ENCODE data around the gene MAML1. TPM values are rescaled to one million over a fixed set of nuclear protein-coding genes. Genes with fewer than 3 reads are reported as not detected.
A peak's percentile ranks its signal among the peaks of the same experiment; 100 is the strongest.
"Not testable (repeated sequence)": the region's sequence is repeated elsewhere in the genome, so short reads cannot be mapped to it uniquely, and the experiment has no call there.

Gene MAML1
- polyA plus RNA-seq, 6 donors from 2014 or later: 2.0 to 9.5 (median 3.4) TPM

DNA sequence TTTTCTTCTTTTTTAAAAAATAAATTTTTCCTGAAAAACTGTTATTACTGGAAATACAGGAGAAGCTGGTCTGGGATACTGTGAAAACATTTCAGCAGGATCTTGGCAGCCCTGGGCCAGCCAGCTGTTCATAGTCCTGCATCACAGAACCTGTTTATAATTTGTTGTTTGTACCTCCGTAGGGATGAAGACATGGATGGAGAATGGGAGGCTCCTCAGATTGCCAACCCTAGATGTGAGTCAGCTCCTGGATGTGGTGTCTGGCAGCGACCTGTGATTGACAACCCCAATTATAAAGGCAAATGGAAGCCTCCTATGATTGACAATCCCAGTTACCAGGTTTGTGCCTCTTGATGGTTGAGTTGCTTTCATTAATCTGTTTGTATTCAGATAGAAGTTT, 12.4 kb upstream of the MAML1 start:
- Mint-ChIP-seq H3K4me3 (no peak overlapping the region), H3K4me1 (peaks cover 0 to 5% (median 0%) of the 10 kb centered on the region in 3 donors), H3K9me3 (no peaks in the 10 kb centered on the region), H3K27ac (no peak overlapping the region), H3K27me3 (no peaks in the 10 kb centered on the region), H3K36me3 (peaks cover 22 to 28% of the 10 kb centered on the region in 2 donors)
- ATAC-seq (ENCODE audit: low read depth in 2 of 2): no peak
- DNase-seq: no peak

DNA sequence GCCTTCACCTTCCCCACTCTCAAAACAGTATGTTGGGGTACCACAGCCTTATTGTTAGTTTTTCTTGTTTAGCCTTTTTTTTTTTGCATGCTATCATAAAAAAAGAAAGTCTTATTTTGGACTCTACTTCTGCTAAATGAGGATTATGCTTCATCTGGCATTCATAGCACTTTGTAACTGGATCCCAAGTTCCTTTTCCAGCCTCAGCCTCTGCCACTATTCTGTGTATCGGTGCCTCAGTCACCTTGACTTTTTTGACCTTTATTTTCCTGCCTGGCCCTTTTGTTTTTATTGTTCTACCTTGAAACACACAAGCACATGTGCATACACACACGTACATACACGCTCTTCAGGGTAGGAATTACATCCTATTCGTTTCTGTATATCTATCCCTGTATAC, 8.5 kb upstream of the MAML1 start:
- Mint-ChIP-seq H3K27ac (peak overlapping the region in 2 of 6 donors; percentile 3 to 80), H3K36me3 (peaks cover 35 to 36% of the 10 kb centered on the region in 2 donors), H3K27me3 (no peaks in the 10 kb centered on the region), H3K4me1 (no peaks in the 10 kb centered on the region), H3K9me3 (no peaks in the 10 kb centered on the region), H3K4me3 (no peak overlapping the region)
- ATAC-seq (ENCODE audit: low read depth in 2 of 2): no peak
- no peak for DNase-seq

DNA sequence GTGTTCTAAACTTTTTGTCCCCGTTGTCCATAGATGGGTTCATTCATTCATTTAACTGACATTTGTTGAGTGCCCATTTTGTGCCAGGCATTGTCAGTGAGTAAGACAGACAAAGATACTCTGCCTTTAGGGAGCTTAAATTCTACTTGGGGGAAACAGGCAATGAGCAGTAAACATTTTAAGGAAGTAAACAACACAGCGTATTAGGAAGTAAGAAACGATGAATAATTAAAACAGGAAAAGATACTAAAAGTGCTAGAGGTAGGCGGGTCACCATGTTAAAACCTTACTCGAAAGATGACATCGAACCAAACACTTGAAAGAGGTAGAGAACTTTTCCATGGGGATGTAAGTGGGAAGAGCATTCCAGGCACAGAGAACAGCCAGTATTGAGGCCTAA, 5.5 kb upstream of the MAML1 start:
- no peaks in the 10 kb centered on the region for H3K27me3 Mint-ChIP-seq
- peak overlapping the region in 4 of 6 donors; percentile 36 to 93 (median 62) for H3K27ac Mint-ChIP-seq
- DNase-seq (no peak), ATAC-seq (ENCODE audit: low read depth in 2 of 2) (no peak)
- no peak overlapping the region for H3K4me3 Mint-ChIP-seq
- peaks cover 0 to 7% (median 0%) of the 10 kb centered on the region in 3 donors for H3K4me1 Mint-ChIP-seq
- peaks cover 34 to 35% of the 10 kb centered on the region in 2 donors for H3K36me3 Mint-ChIP-seq
- H3K9me3 Mint-ChIP-seq: no peaks in the 10 kb centered on the region

DNA sequence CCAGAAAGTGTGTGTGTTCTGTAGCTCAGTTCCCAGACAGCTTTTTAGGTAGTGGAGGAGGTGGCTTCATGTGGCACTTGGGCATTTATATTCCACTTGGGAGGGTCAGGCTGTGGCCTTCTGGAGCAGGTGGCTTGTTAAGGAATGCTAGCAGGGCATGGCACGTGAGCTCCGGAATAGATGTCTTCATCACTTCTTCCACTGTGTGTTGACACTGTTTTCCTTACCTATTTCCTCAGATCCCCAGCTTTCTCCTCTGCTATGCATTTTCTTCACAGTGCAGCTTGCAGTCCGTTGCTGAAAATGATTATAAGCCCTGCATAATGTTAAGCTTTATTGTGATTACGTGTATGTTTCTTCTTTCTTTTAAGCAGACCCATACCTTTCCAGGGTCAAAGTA, 3.3 kb upstream of the MAML1 start:
- Mint-ChIP-seq H3K36me3 (peaks cover 17 to 20% of the 10 kb centered on the region in 2 donors), H3K4me3 (no peak overlapping the region), H3K27ac (peak overlapping the region in 3 of 6 donors; percentile 7 to 63 (median 62)), H3K4me1 (peaks cover 5 to 22% (median 11%) of the 10 kb centered on the region in 3 donors), H3K27me3 (no peaks in the 10 kb centered on the region), H3K9me3 (no peaks in the 10 kb centered on the region)
- DNase-seq (no peak), ATAC-seq (ENCODE audit: low read depth in 2 of 2) (no peak)

DNA sequence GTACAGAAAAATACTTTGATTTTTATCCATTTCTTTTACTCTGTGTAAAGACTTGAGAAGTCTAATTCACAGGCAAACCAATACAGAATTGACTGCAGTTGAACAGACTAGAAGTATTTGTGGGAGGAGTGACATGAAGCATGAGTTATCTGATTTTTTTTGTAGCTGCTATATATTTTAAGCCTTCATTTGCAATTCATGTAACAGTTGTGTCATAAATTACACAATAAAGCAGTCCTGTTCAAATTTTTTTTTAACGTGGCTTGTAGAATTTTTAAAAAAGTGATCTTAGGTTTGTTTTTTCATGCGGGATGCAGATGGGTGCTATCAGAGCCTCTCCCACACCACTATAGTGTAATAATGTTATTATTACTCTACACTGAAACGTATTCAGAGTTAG, 2.9 kb upstream of the MAML1 start:
- DNase-seq: no peak
- H3K27me3 Mint-ChIP-seq: no peaks in the 10 kb centered on the region
- no peak for ATAC-seq (ENCODE audit: low read depth in 2 of 2)
- H3K36me3 Mint-ChIP-seq: peaks cover 16 to 17% of the 10 kb centered on the region in 2 donors
- peak overlapping the region in 1 of 8 donors; percentile 35 for H3K4me3 Mint-ChIP-seq
- H3K4me1 Mint-ChIP-seq: peaks cover 10 to 27% (median 15%) of the 10 kb centered on the region in 3 donors
- no peaks in the 10 kb centered on the region for H3K9me3 Mint-ChIP-seq
- H3K27ac Mint-ChIP-seq: peak overlapping the region in 3 of 6 donors; percentile 7 to 65 (median 62)

DNA sequence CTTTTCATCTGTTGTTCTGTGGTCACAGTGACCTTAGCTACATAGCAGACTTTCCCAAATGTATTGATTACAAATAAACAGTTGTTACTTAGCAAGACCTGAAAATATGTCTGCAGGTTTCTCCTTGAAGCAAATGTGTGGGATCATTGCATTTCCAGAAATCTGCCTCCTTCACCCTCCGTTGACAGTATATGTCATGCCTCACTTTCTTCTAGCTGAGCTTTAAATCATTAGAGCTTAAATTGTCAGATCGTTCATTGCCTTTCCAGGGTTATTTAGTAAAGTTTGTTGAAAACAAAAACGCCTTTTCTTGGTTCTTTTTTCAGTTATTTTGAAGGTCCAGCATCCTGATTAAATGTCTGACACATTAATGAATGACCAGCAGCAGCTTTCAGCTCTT, 2.3 kb upstream of the MAML1 start:
- Mint-ChIP-seq H3K4me1 (peaks cover 10 to 29% (median 17%) of the 10 kb centered on the region in 3 donors), H3K36me3 (peaks cover 14 to 17% of the 10 kb centered on the region in 2 donors), H3K27ac (peak overlapping the region in 1 of 6 donors; percentile 17), H3K4me3 (peak overlapping the region in 1 of 8 donors; percentile 35), H3K27me3 (no peaks in the 10 kb centered on the region), H3K9me3 (no peaks in the 10 kb centered on the region)
- DNase-seq (no peak), ATAC-seq (ENCODE audit: low read depth in 2 of 2) (no peak)

DNA sequence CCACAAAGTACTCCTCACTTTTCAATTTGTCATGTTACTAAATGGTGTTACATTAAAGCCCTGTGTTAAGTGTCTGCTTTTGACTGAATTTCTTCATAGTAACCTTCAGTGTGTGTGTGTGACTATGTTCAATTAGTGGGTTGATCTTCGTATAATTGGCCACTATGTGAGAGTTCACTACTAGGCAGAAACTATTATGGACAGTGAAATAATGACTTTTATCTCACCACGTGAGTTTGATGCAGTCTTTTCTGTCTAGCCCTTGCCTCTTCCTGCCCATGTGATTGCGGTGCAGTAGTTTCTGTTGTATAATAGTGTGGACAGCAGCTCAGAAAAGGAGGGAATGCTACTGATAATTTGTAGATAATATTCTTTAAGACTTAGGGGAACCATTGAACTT, 1.8 kb upstream of the MAML1 start:
- Mint-ChIP-seq H3K27ac (peak overlapping the region in 5 of 6 donors; percentile 26 to 91 (median 38)), H3K27me3 (no peaks in the 10 kb centered on the region), H3K9me3 (no peaks in the 10 kb centered on the region), H3K36me3 (peaks cover 14 to 17% of the 10 kb centered on the region in 2 donors), H3K4me1 (peaks cover 10 to 31% (median 17%) of the 10 kb centered on the region in 3 donors), H3K4me3 (no peak overlapping the region)
- ATAC-seq (ENCODE audit: low read depth in 2 of 2) (no peak), DNase-seq (no peak)

DNA sequence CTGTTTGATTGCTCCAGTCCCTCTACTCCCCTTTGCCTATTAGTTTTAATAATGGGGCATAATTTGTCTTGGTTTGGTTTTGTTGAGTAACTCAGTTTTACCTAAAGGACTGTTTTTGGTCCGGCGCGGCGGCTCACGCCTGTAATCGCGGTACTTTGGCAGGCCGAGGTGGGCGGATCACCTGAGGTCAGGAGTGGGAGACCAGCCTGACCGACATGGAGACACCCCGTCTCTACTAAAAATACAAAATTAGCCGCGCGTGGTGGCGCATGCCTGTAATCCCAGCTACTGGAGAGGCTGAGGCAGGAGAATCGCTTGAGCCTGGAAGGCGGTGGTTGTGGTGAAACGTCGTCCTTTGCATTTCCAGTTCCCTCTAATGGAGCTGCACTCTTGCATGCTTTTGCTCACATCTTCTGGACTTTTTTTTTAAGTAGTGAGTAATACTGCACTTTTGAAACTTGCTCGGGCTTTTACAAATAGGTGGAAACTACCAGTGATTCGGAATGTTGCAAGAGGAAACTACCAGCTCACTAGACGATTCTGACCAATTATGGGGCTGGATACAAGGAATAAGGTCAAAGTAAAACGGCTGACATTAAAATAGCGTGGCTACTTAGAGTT, 721 bp upstream of the MAML1 start:
- H3K27me3 Mint-ChIP-seq: no peaks in the 10 kb centered on the region
- H3K9me3 Mint-ChIP-seq: no peaks in the 10 kb centered on the region
- H3K36me3 Mint-ChIP-seq: peaks cover 7 to 13% of the 10 kb centered on the region in 2 donors
- no peak for DNase-seq
- H3K4me1 Mint-ChIP-seq: peaks cover 13 to 36% (median 18%) of the 10 kb centered on the region in 3 donors
- peak overlapping the region; percentile 39 to 96 (median 93) for H3K27ac Mint-ChIP-seq
- H3K4me3 Mint-ChIP-seq: peak overlapping the region; percentile 80 to 94 (median 88)
- peak; percentile 0 to 1 for ATAC-seq (ENCODE audit: low read depth in 2 of 2)

DNA sequence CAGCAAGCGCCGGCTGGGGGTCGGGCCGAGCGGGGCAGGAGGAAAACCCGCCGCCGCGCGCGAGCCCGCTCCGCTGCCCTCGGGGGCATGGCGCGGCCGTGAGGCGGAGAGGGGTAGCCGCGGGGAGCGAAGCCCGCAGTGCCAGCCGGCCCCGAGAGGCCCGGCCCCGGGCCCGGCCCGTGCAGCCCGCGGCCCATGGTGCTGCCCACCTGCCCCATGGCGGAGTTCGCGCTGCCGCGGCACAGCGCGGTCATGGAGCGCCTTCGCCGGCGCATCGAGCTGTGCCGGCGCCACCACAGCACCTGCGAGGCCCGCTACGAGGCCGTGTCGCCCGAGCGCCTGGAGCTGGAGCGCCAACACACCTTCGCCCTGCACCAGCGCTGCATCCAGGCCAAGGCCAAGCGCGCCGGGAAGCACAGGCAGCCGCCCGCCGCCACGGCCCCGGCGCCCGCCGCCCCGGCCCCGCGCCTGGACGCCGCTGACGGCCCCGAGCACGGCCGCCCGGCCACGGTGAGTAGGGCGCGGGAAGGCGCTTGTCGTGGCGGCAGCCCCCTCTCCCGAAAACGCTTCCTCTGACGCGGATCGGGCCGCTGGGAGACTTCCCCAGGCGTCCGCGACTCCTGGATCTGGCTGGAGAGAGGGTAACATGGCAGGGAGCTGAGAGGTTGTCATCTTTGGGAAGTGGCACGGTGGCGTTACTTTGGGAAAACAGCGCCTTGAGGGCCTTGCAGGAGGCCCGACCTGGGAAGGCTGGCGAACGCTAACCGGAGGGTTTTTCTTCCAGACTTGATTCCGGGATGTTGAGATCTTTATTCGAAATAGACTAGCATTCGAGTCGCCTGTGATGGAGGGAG, 523 bp downstream of the MAML1 start:
- DNase-seq (no peak), ATAC-seq (ENCODE audit: low read depth in 2 of 2) (peak; percentile 29 to 37)
- peak overlapping the region; percentile 80 to 96 (median 92) for H3K4me3 Mint-ChIP-seq
- H3K4me1 Mint-ChIP-seq: peaks cover 20 to 48% (median 29%) of the 10 kb centered on the region in 3 donors
- peaks cover 0 to under 1% of the 10 kb centered on the region in 2 donors for H3K36me3 Mint-ChIP-seq
- no peaks in the 10 kb centered on the region for H3K27me3 Mint-ChIP-seq
- H3K9me3 Mint-ChIP-seq: no peaks in the 10 kb centered on the region
- H3K27ac Mint-ChIP-seq: peak overlapping the region; percentile 74 to 96 (median 95)

DNA sequence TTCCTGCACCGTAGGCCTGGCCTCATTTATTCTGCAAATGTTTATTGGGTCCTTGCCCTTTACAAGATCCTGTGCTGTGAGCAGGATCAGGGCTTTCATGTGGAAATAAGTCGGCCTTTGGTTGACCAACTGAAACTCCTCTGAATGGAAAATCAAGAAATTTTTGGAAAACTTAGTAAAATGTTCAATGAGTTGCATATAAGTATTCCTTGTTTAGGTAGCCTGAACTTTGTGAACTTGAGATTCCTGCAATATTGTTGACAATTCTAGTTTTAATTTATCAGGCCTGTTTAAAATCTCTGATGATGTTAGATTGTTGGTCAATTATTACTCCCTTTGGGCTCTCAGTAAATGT, 1.1 kb downstream of the MAML1 start:
- H3K9me3 Mint-ChIP-seq: no peaks in the 10 kb centered on the region
- ATAC-seq (ENCODE audit: low read depth in 2 of 2): no peak
- H3K36me3 Mint-ChIP-seq: no peaks in the 10 kb centered on the region
- H3K27me3 Mint-ChIP-seq: no peaks in the 10 kb centered on the region
- no peak for DNase-seq
- H3K4me1 Mint-ChIP-seq: peaks cover 26 to 54% (median 35%) of the 10 kb centered on the region in 3 donors
- peak overlapping the region; percentile 74 to 96 (median 92) for H3K27ac Mint-ChIP-seq
- H3K4me3 Mint-ChIP-seq: peak overlapping the region; percentile 80 to 96 (median 92)

DNA sequence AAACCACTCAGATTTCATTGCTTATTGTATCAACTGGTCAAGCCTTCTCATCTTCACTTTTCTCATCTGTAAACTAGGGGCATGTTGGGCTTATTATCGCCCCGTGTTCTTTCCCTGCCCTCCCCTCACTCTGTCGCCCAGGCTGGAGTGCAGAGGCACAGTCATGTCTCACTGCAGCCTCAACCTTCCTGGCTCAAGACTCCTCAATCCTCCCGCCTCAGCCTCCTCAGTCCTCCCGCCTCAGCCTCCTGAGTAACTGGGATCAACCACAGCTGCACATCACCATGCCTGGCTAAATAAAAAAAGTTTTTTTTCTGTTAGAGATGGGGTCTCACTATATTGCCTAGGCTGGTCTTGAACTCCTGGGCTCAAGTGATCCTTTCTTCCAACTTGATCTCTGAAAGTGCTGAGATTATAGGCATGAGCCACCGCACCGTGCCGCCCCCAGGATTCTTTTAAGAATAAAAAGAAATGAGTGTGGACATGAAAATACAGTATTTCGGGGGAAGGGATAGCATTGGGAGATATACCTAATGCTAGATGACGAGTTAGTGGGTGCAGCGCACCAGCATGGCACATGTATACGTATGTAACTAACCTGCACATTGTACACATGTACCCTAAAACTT, 2.0 kb downstream of the MAML1 start:
- no peaks in the 10 kb centered on the region for H3K27me3 Mint-ChIP-seq
- ATAC-seq (ENCODE audit: low read depth in 2 of 2) (no peak), DNase-seq (no peak)
- H3K36me3 Mint-ChIP-seq: peaks cover 0 to 4% of the 10 kb centered on the region in 2 donors
- peak overlapping the region; percentile 12 to 91 (median 52) for H3K27ac Mint-ChIP-seq
- H3K4me1 Mint-ChIP-seq: peaks cover 33 to 62% (median 42%) of the 10 kb centered on the region in 3 donors
- H3K4me3 Mint-ChIP-seq: peak overlapping the region; percentile 80 to 96 (median 86)
- H3K9me3 Mint-ChIP-seq: no peaks in the 10 kb centered on the region

DNA sequence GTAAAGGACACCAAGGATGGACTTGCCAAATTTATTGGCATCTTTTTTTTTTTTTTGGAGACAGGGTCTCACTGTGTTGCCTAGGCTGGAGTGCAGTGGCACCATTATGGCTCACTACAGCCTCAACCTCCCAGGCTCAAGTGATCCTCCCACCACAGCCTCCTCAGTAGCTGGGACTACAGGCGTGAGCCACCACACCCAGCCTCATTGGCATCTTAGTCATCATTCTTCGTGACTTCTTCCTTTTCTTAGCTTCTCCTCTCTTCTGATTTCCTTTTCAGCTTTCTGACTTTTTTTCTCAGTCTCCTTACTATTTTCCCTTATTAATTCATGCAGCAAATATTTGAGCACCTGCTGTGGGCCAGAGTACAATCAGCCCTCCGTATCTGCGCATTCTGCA, 6.1 kb downstream of the MAML1 start:
- peaks cover 0 to 4% of the 10 kb centered on the region in 2 donors for H3K36me3 Mint-ChIP-seq
- H3K27ac Mint-ChIP-seq: peak overlapping the region in 4 of 6 donors; percentile 14 to 95 (median 68)
- no peak for DNase-seq
- H3K4me1 Mint-ChIP-seq: peaks cover 46 to 57% (median 53%) of the 10 kb centered on the region in 3 donors
- peak overlapping the region in 1 of 8 donors; percentile 67 for H3K4me3 Mint-ChIP-seq
- H3K27me3 Mint-ChIP-seq: no peaks in the 10 kb centered on the region
- no peak for ATAC-seq (ENCODE audit: low read depth in 2 of 2)
- no peaks in the 10 kb centered on the region for H3K9me3 Mint-ChIP-seq

DNA sequence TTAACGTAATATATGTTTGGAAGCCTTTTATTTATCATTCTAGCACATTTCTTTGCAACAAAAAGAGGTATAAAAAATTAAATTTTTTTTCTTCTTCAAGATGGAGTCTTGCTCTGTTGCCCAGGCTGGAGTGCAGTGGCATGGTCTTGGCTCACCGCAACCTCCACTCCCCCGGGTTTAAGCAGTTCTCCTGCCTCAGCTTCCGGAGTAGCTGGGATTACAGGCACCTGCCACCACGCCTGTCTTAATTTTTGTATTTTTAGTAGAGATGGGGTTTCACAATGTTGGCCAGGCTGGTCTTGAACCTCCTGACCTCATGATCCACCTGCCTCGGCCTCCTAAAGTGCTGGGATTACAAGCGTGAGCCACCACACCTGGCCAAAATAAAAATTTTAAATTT, 11.5 kb downstream of the MAML1 start:
- H3K27ac Mint-ChIP-seq; H3K36me3 Mint-ChIP-seq; H3K27me3 Mint-ChIP-seq; DNase-seq; ATAC-seq (ENCODE audit: low read depth in 2 of 2); H3K4me3 Mint-ChIP-seq; H3K9me3 Mint-ChIP-seq: not testable (repeated sequence)
- peaks cover 27 to 33% (median 33%) of the 10 kb centered on the region in 3 donors for H3K4me1 Mint-ChIP-seq
